Trophoblast cell (in vitro differentiated cells and primary cell): ENCODE measurements around the gene TNFRSF6B.
A peak's percentile ranks its signal among the peaks of the same experiment; 100 is the strongest.

ENCODE experiments used
- DNase-seq, 2 donors: peaks; one replicate each; pipeline ENCODE4 v3.0.0-alpha.2; 2016
- H2AFZ ChIP-seq: 2 replicates; pipeline ENCODE4 v1.6.1; 2013; ENCODE audit warnings: low read length, moderate library complexity, mild to moderate bottlenecking; ENCODE audit not compliant: insufficient read depth, poor library complexity
- H2AK5ac ChIP-seq: 2 replicates; pipeline ENCODE4 v1.6.1; 2013; ENCODE audit warnings: mild to moderate bottlenecking, low read length
- H2BK120ac ChIP-seq: 2 replicates; pipeline ENCODE4 v1.6.1; 2013; ENCODE audit warnings: low read length, mild to moderate bottlenecking, moderate library complexity; ENCODE audit not compliant: insufficient read depth, poor library complexity
- H2BK12ac ChIP-seq: 2 replicates; pipeline ENCODE4 v1.6.1; 2013; ENCODE audit warnings: mild to moderate bottlenecking, low read length, moderate library complexity
- H2BK5ac ChIP-seq: 2 replicates; pipeline ENCODE4 v1.6.1; 2013; ENCODE audit warnings: low read length, low read depth, moderate library complexity, mild to moderate bottlenecking; ENCODE audit not compliant: poor library complexity
- H3K14ac ChIP-seq: 2 replicates; pipeline ENCODE4 v1.6.1; 2013; ENCODE audit warnings: mild to moderate bottlenecking, low read length
- H3K18ac ChIP-seq: 2 replicates; pipeline ENCODE4 v1.6.1; 2013; ENCODE audit warnings: mild to moderate bottlenecking, low read length
- H3K23ac ChIP-seq: 2 replicates; pipeline ENCODE4 v1.6.1; 2013; ENCODE audit warnings: low read length
- H3K27ac ChIP-seq: 2 replicates; pipeline ENCODE4 v1.5.1; 2013; ENCODE audit warnings: low read depth, mild to moderate bottlenecking, inconsistent platforms, low read length, moderate library complexity
- H3K27me3 ChIP-seq: 2 replicates; pipeline ENCODE4 v1.6.1; 2013; ENCODE audit warnings: inconsistent platforms, mild to moderate bottlenecking, low read length, moderate library complexity; ENCODE audit not compliant: insufficient read depth
- H3K36me3 ChIP-seq, 2 experiments: 1 replicate in 1 of 2; 2 replicates in 1 of 2; pipeline ENCODE4 v1.6.1; 2013; ENCODE audit warnings: low read length in 2 of 2, mild to moderate bottlenecking in 2 of 2, moderate library complexity in 1 of 2; ENCODE audit not compliant: insufficient read depth in 2 of 2, control insufficient read depth in 1 of 2
- H3K4ac ChIP-seq: 2 replicates; pipeline ENCODE4 v1.6.1; 2013; ENCODE audit warnings: low read depth, mild to moderate bottlenecking, low read length, moderate library complexity
- H3K4me1 ChIP-seq, 2 experiments: 1 replicate in 1 of 2; 2 replicates in 1 of 2; pipeline ENCODE4 v1.6.1; 2013; ENCODE audit warnings: low read length in 2 of 2, mild to moderate bottlenecking in 2 of 2, moderate library complexity in 1 of 2; ENCODE audit not compliant: insufficient read depth in 2 of 2, control insufficient read depth in 1 of 2
- H3K4me2 ChIP-seq: 2 replicates; pipeline ENCODE4 v1.6.1; 2013; ENCODE audit warnings: inconsistent platforms, mild to moderate bottlenecking, low read length, moderate library complexity
- H3K4me3 ChIP-seq: 2 replicates; pipeline ENCODE4 v1.5.1; 2013; ENCODE audit warnings: mild to moderate bottlenecking, low read depth, low read length, inconsistent platforms
- H3K79me1 ChIP-seq: one replicate; pipeline ENCODE4 v1.6.1; 2013; ENCODE audit warnings: low read length
- H3K79me2 ChIP-seq: 2 replicates; pipeline ENCODE4 v1.6.1; 2013; ENCODE audit warnings: low read length, mild to moderate bottlenecking; ENCODE audit not compliant: control insufficient read depth, insufficient read depth, poor library complexity
- H3K9ac ChIP-seq: 2 replicates; pipeline ENCODE4 v1.6.1; 2013; ENCODE audit warnings: mild to moderate bottlenecking, low read length
- H3K9me3 ChIP-seq: 2 replicates; pipeline ENCODE4 v1.6.1; 2013; ENCODE audit warnings: low read depth, mild to moderate bottlenecking, control low read depth, inconsistent platforms, low read length; ENCODE audit not compliant: insufficient read depth
- H4K12ac ChIP-seq: 2 replicates; pipeline ENCODE4 v1.6.1; 2013; ENCODE audit warnings: low read depth, mild to moderate bottlenecking, low read length, moderate library complexity
- H4K8ac ChIP-seq: 2 replicates; pipeline ENCODE4 v1.6.1; 2013; ENCODE audit warnings: low read depth, mild to moderate bottlenecking, low read length, moderate library complexity
- H4K91ac ChIP-seq: one replicate; pipeline ENCODE4 v1.6.1; 2013; ENCODE audit warnings: low read depth, mild to moderate bottlenecking, low read length, moderate library complexity
- WGBS: extraction: QIAGEN DNeasy Blood & Tissue Kit; methylation state at CpG from one replicate; pipeline ENCODE4 v1.1.7; 2013; ENCODE audit warnings: missing lambda C conversion rate; ENCODE audit not compliant: insufficient read length, insufficient coverage; ENCODE audit errors: extremely low coverage; 5-methylcytosine and 5-hydroxymethylcytosine counted together

The TNFRSF6B gene

GRCh38 chr20:63708301-63709148 lies 12.1 kb downstream of the TNFRSF6B start:
- peak overlapping the region; percentile 96 for H3K4me3 ChIP-seq
- peak overlapping the region; percentile 91 for H3K9ac ChIP-seq
- no peak overlapping the region for H2BK12ac ChIP-seq
- peaks cover 20% of the 10 kb centered on the region for H3K79me2 ChIP-seq
- H2BK120ac ChIP-seq: no peak overlapping the region
- peak overlapping the region; percentile 6 for H2AK5ac ChIP-seq
- H3K4ac ChIP-seq: peak overlapping the region; percentile 37
- H3K4me2 ChIP-seq: peak overlapping the region; percentile 74
- no peaks in the 10 kb centered on the region for H3K9me3 ChIP-seq
- H2BK5ac ChIP-seq: no peak overlapping the region
- peak overlapping the region; percentile 33 for H4K12ac ChIP-seq
- no peaks in the 10 kb centered on the region for H3K27me3 ChIP-seq
- H3K79me1 ChIP-seq: peaks cover 6% of the 10 kb centered on the region
- peaks cover 7 to 10% of the 10 kb centered on the region in 2 experiments for H3K4me1 ChIP-seq
- H4K91ac ChIP-seq: peak overlapping the region; percentile 59
- H2AFZ ChIP-seq: peak overlapping the region; percentile 68
- no CpG with 5 or more reads among the region's 67 CpGs for WGBS
- H3K23ac ChIP-seq: no peak overlapping the region
- H3K18ac ChIP-seq: peak overlapping the region; percentile 41
- H3K27ac ChIP-seq: no peak overlapping the region
- peak overlapping the region; percentile 88 for H4K8ac ChIP-seq
- H3K36me3 ChIP-seq: peaks cover 51 to 54% of the 10 kb centered on the region in 2 experiments
- H3K14ac ChIP-seq: peak overlapping the region; percentile 68
- DNase-seq: peak in 1 of 2 donors; percentile 26

GRCh38 chr20:63709149-63709527 lies 12.7 kb downstream of the TNFRSF6B start:
- no CpG with 5 or more reads among the region's 17 CpGs for WGBS
- Histone ChIP-seq H3K14ac (no peak overlapping the region), H2AFZ (no peak overlapping the region), H3K4me1 (peaks cover 7 to 10% of the 10 kb centered on the region in 2 experiments), H3K4me2 (peak overlapping the region; percentile 74), H3K36me3 (peaks cover 48 to 52% of the 10 kb centered on the region in 2 experiments), H4K12ac (no peak overlapping the region), H3K9me3 (no peaks in the 10 kb centered on the region), H3K4ac (peak overlapping the region; percentile 37), H4K91ac (no peak overlapping the region), H3K27ac (no peak overlapping the region), H3K18ac (no peak overlapping the region), H3K23ac (no peak overlapping the region), H2BK5ac (no peak overlapping the region), H3K79me2 (peaks cover 20% of the 10 kb centered on the region), H3K79me1 (peaks cover 6% of the 10 kb centered on the region), H3K4me3 (peak overlapping the region; percentile 96), H2BK120ac (no peak overlapping the region), H3K9ac (no peak overlapping the region), H2BK12ac (no peak overlapping the region), H2AK5ac (no peak overlapping the region), H3K27me3 (no peaks in the 10 kb centered on the region), H4K8ac (no peak overlapping the region)
- DNase-seq: no peak

DNA sequence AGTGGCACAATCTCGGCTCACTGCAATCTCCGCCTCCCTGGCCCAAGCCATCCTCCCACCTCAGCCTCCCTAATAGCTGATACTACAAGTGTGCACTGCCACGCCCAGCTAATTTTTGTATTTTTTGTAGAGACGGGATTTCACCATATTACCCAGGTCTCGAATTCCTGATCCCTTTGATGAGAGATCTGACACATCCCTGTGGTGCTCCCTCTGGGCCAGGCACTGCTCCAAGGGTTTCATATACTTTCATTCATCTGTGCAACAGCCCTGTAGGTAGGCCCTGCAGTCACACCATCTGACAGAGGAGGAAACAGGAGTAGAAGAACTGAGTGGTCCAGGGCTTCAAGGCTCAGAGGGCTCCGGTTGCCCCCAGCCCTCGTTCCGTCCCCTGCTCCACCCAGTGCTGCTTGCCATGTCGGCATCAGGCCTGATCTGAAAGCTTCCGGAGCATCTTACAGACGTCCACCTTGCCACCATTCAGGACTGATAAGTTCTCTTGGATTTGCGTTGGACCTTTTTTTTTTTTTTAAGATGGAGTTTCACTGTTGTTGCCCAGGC lies 14.7 kb downstream of the TNFRSF6B start:
- no CpG with 5 or more reads among the region's 12 CpGs for WGBS
- H2AK5ac ChIP-seq: no peak overlapping the region
- H3K14ac ChIP-seq: no peak overlapping the region
- H3K27me3 ChIP-seq: no peaks in the 10 kb centered on the region
- no peak overlapping the region for H3K18ac ChIP-seq
- no peak overlapping the region for H2AFZ ChIP-seq
- no peak overlapping the region for H3K4ac ChIP-seq
- peaks cover 37 to 43% of the 10 kb centered on the region in 2 experiments for H3K36me3 ChIP-seq
- H4K91ac ChIP-seq: no peak overlapping the region
- H3K23ac ChIP-seq: no peak overlapping the region
- H3K4me3 ChIP-seq: no peak overlapping the region
- peaks cover 6% of the 10 kb centered on the region for H3K79me1 ChIP-seq
- no peak overlapping the region for H4K12ac ChIP-seq
- peaks cover 20% of the 10 kb centered on the region for H3K79me2 ChIP-seq
- no peak overlapping the region for H3K27ac ChIP-seq
- no peak overlapping the region for H2BK5ac ChIP-seq
- H4K8ac ChIP-seq: no peak overlapping the region
- no peak for DNase-seq
- no peak overlapping the region for H2BK12ac ChIP-seq
- H3K9ac ChIP-seq: no peak overlapping the region
- H2BK120ac ChIP-seq: no peak overlapping the region
- no peak overlapping the region for H3K4me2 ChIP-seq
- peaks cover 3% of the 10 kb centered on the region for H3K9me3 ChIP-seq
- peaks cover 7 to 10% of the 10 kb centered on the region in 2 experiments for H3K4me1 ChIP-seq

- Histone ChIP-seq H4K8ac (no peak overlapping the region), H2BK12ac (no peak overlapping the region), H3K4ac (no peak overlapping the region), H3K79me2 (peaks cover 16% of the 10 kb centered on the region), H3K18ac (no peak overlapping the region), H3K4me2 (no peak overlapping the region), H3K4me3 (no peak overlapping the region), H3K79me1 (peaks cover 6% of the 10 kb centered on the region), H4K12ac (no peak overlapping the region), H3K9ac (no peak overlapping the region), H2AK5ac (no peak overlapping the region), H2AFZ (no peak overlapping the region), H3K36me3 (peaks cover 33 to 44% of the 10 kb centered on the region in 2 experiments), H2BK5ac (no peak overlapping the region), H3K27me3 (no peaks in the 10 kb centered on the region), H3K14ac (no peak overlapping the region), H3K4me1 (peaks cover 7% of the 10 kb centered on the region in 2 experiments), H4K91ac (no peak overlapping the region), H3K23ac (no peak overlapping the region), H3K27ac (no peak overlapping the region), H3K9me3 (peaks cover 3% of the 10 kb centered on the region), H2BK120ac (no peak overlapping the region)
- DNase-seq: no peak
- WGBS: no CpG with 5 or more reads among the region's 1 CpG
These were observed 15.7 kb downstream of the TNFRSF6B start for GRCh38 chr20:63712191-63712590.
